Activated T-helper 1 cell treated with anti-CD3 and anti-CD28 coated beads, Interleukin-12 subunit alpha, Interleukin-12 subunit beta, Interleukin-2, Interleukin-4 antibody, amounts not matched to agents 30 ng/mL and 10 ng/mL and 1 ng/mL, durations not matched to agents 14 hours and 24 hours and 36 hours (primary cell): ENCODE results near the gene ZBTB32. TPM values are rescaled to one million over a fixed set of nuclear protein-coding genes. Genes with fewer than 3 reads are reported as not detected.
"Not testable (repeated sequence)": the region's sequence is repeated elsewhere in the genome, so short reads cannot be mapped to it uniquely, and the experiment has no call there.

Source experiments
- DNase-seq: peaks from one replicate; pipeline ENCODE4 v3.0.0; 2021; ENCODE audit warnings: low spot score
- H3K27ac Mint-ChIP-seq: one replicate; pipeline ENCODE4 v1.8.0; 2021; ENCODE audit warnings: mild to moderate bottlenecking, mixed read lengths
- H3K27me3 Mint-ChIP-seq: one replicate; pipeline ENCODE4 v1.8.0; 2022; ENCODE audit warnings: mild to moderate bottlenecking, moderate library complexity, mixed read lengths; ENCODE audit not compliant: insufficient read depth
- H3K36me3 Mint-ChIP-seq: one replicate; pipeline ENCODE4 v1.8.0; 2021; ENCODE audit warnings: low read depth, mixed read lengths
- H3K4me1 Mint-ChIP-seq: one replicate; pipeline ENCODE4 v1.8.0; 2021; ENCODE audit warnings: low read depth, mixed read lengths
- H3K4me3 Mint-ChIP-seq: one replicate; pipeline ENCODE4 v1.8.0; 2021; ENCODE audit warnings: mild to moderate bottlenecking, moderate library complexity, mixed read lengths
- H3K9me3 Mint-ChIP-seq: one replicate; pipeline ENCODE4 v1.8.0; 2021; ENCODE audit warnings: mixed read lengths
- intact Hi-C: fragments of 100-400 bp; cut with micrococcal nuclease; formaldehyde crosslinking; loops from one replicate; pipeline ENCODE4 v1.15.1; 2024
- total RNA-seq: library from RNA; stranded (reverse); gene quantifications from 2 replicates; pipeline ENCODE4 v1.2.3, GENCODE V29; 2022

Gene ZBTB32
- total RNA-seq, 1 donor from 2014 or later, result 126 TPM

GRCh38 chr19:35718345-35719041 is 14.1 kb downstream of the ZBTB32 start:
- H3K27me3 Mint-ChIP-seq, result no peaks in the 10 kb centered on the region

GRCh38 chr19:35719402-35720162 is 15.2 kb downstream of the ZBTB32 start:
- H3K36me3 Mint-ChIP-seq, result peaks cover 46% of the 10 kb centered on the region
- no peak for DNase-seq
- intact Hi-C loops, result loop anchor here (5.0 kb wide), 2 partner anchors 172 to 293 kb away; partner anchors contain the start of genes ALKBH6 and TMEM147
- no peaks in the 10 kb centered on the region for H3K27me3 Mint-ChIP-seq
- H3K27ac Mint-ChIP-seq, result peak overlapping the region; percentile 93
- peaks cover 26% of the 10 kb centered on the region for H3K4me1 Mint-ChIP-seq
- no peaks in the 10 kb centered on the region for H3K9me3 Mint-ChIP-seq
- H3K4me3 Mint-ChIP-seq, result peak overlapping the region; percentile 95

More at GRCh38 chr19:35718345-35719041, 14.1 kb downstream of the ZBTB32 start:
- Mint-ChIP-seq H3K9me3 (no peaks in the 10 kb centered on the region), H3K36me3 (peaks cover 49% of the 10 kb centered on the region), H3K4me3 (peak overlapping the region; percentile 95), H3K27ac (peak overlapping the region; percentile 93), H3K4me1 (peaks cover 37% of the 10 kb centered on the region)
- peak; percentile 47 for DNase-seq
- intact Hi-C loops, result loop anchor here (5.0 kb wide), 2 partner anchors 171 to 294 kb away; partner anchors contain the start of genes ALKBH6 and TMEM147

GRCh38 chr19:35720163-35720524 is 15.8 kb downstream of the ZBTB32 start:
- Mint-ChIP-seq H3K9me3 (no peaks in the 10 kb centered on the region), H3K36me3 (peaks cover 47% of the 10 kb centered on the region), H3K4me1 (peaks cover 22% of the 10 kb centered on the region), H3K27me3 (no peaks in the 10 kb centered on the region), H3K27ac (peak overlapping the region; percentile 21), H3K4me3 (peak overlapping the region; percentile 28)
- DNase-seq, result no peak
- intact Hi-C loops, result no loop called here

GRCh38 chr19:35720648-35721047 is 16.3 kb downstream of the ZBTB32 start:
- no peak for DNase-seq
- Mint-ChIP-seq H3K27ac (peak overlapping the region; percentile 29), H3K36me3 (peaks cover 51% of the 10 kb centered on the region), H3K4me1 (peaks cover 22% of the 10 kb centered on the region), H3K27me3 (no peaks in the 10 kb centered on the region), H3K9me3 (no peaks in the 10 kb centered on the region), H3K4me3 (no peak overlapping the region)
- intact Hi-C loops, result no loop called here

DNA sequence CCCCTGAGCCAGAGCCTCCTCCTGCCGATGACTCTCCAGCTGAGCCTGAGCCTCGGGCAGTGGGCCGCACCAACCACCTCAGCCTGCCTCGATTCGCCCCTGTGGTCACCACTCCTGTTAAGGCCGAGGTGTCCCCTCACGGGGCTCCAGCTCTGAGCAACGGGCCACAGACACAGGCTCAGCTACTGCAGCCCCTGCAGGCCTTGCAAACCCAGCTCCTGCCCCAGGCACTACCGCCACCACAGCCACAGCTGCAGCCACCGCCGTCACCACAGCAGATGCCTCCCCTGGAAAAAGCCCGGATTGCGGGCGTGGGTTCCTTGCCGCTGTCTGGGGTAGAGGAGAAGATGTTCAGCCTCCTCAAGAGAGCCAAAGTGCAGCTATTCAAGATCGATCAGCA is 17.0 kb downstream of the ZBTB32 start:
- no peaks in the 10 kb centered on the region for H3K9me3 Mint-ChIP-seq
- H3K27ac Mint-ChIP-seq, result no peak overlapping the region
- no peak for DNase-seq
- H3K4me1 Mint-ChIP-seq, result peaks cover 20% of the 10 kb centered on the region
- intact Hi-C loops, result no loop called here
- peaks cover 55% of the 10 kb centered on the region for H3K36me3 Mint-ChIP-seq
- H3K4me3 Mint-ChIP-seq, result no peak overlapping the region
- H3K27me3 Mint-ChIP-seq, result no peaks in the 10 kb centered on the region

- no peaks in the 10 kb centered on the region for H3K9me3 Mint-ChIP-seq
- no peak for DNase-seq
- peaks cover 57% of the 10 kb centered on the region for H3K36me3 Mint-ChIP-seq
- no peak overlapping the region for H3K4me3 Mint-ChIP-seq
- intact Hi-C loops, result no loop called here
- no peaks in the 10 kb centered on the region for H3K27me3 Mint-ChIP-seq
- H3K4me1 Mint-ChIP-seq, result peaks cover 16% of the 10 kb centered on the region
- H3K27ac Mint-ChIP-seq, result no peak overlapping the region
These were observed 18.1 kb downstream of the ZBTB32 start for GRCh38 chr19:35722461-35722860.

- Mint-ChIP-seq H3K4me1 (peaks cover 16% of the 10 kb centered on the region), H3K36me3 (peaks cover 58% of the 10 kb centered on the region), H3K27me3 (no peaks in the 10 kb centered on the region), H3K27ac (no peak overlapping the region), H3K9me3 (no peaks in the 10 kb centered on the region), H3K4me3 (no peak overlapping the region)
- intact Hi-C loops, result no loop called here
- no peak for DNase-seq
These were observed 18.5 kb downstream of the ZBTB32 start for GRCh38 chr19:35722897-35723296.

- peaks cover 65% of the 10 kb centered on the region for H3K36me3 Mint-ChIP-seq
- no peak overlapping the region for H3K4me3 Mint-ChIP-seq
- H3K27me3 Mint-ChIP-seq, result no peaks in the 10 kb centered on the region
- no peak overlapping the region for H3K27ac Mint-ChIP-seq
- no peak for DNase-seq
- H3K9me3 Mint-ChIP-seq, result no peaks in the 10 kb centered on the region
- intact Hi-C loops, result no loop called here
- peaks cover 15% of the 10 kb centered on the region for H3K4me1 Mint-ChIP-seq
These were observed 19.3 kb downstream of the ZBTB32 start for GRCh38 chr19:35723671-35724070.

- H3K4me3 Mint-ChIP-seq, intact Hi-C loops, H3K27ac Mint-ChIP-seq, H3K9me3 Mint-ChIP-seq, H3K27me3 Mint-ChIP-seq, DNase-seq: not testable (repeated sequence)
- H3K4me1 Mint-ChIP-seq, result peaks cover 10% of the 10 kb centered on the region
- peaks cover 68% of the 10 kb centered on the region for H3K36me3 Mint-ChIP-seq
These were observed 19.8 kb downstream of the ZBTB32 start for GRCh38 chr19:35724132-35724531.

DNA sequence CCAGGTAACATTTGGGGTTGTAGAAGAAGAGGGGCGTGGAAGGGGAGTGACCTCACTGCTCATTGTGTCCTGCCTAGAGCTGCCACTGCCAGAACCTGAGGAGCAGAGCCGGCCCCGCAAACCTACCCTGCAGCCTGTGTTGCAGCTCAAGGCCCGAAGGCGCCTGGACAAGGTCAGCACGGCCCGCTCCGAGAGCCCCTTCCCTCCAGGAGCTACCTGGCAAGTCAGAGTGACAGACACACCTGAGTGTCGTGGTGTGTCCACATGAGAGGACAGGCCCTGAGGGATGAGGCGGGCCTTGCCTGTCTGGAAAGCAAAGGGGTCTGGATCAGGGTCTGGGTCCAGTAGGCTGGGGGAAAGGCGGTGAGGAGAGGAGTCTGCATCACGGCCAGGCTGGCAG is 20.2 kb downstream of the ZBTB32 start:
- peaks cover 6% of the 10 kb centered on the region for H3K4me1 Mint-ChIP-seq
- no peaks in the 10 kb centered on the region for H3K9me3 Mint-ChIP-seq
- no peaks in the 10 kb centered on the region for H3K27me3 Mint-ChIP-seq
- H3K36me3 Mint-ChIP-seq, result peaks cover 69% of the 10 kb centered on the region
- no peak for DNase-seq
- H3K4me3 Mint-ChIP-seq, result no peak overlapping the region
- no peak overlapping the region for H3K27ac Mint-ChIP-seq
- intact Hi-C loops, result no loop called here

- no peaks in the 10 kb centered on the region for H3K27me3 Mint-ChIP-seq
- H3K27ac Mint-ChIP-seq, result no peak overlapping the region
These were observed 21.0 kb downstream of the ZBTB32 start for GRCh38 chr19:35725216-35725861.

GRCh38 chr19:35727053-35727955 is 22.9 kb downstream of the ZBTB32 start:
- intact Hi-C loops, result no loop called here
- Mint-ChIP-seq H3K27ac (no peak overlapping the region), H3K36me3 (peaks cover 69% of the 10 kb centered on the region)

More at GRCh38 chr19:35725216-35725861, 21.0 kb downstream of the ZBTB32 start:
- DNase-seq, result no peak
- Mint-ChIP-seq H3K4me1 (peaks cover under 1% of the 10 kb centered on the region), H3K4me3 (no peak overlapping the region), H3K9me3 (no peaks in the 10 kb centered on the region), H3K36me3 (peaks cover 70% of the 10 kb centered on the region)
- intact Hi-C loops, result no loop called here

More at GRCh38 chr19:35727053-35727955, 22.9 kb downstream of the ZBTB32 start:
- no peaks in the 10 kb centered on the region for H3K4me1 Mint-ChIP-seq
- no peaks in the 10 kb centered on the region for H3K9me3 Mint-ChIP-seq
- H3K27me3 Mint-ChIP-seq, result no peaks in the 10 kb centered on the region
- DNase-seq, result no peak
- H3K4me3 Mint-ChIP-seq, result no peak overlapping the region
